Kidney (tissue), 14 donors: ENCODE data around the gene ADGRF3. TPM values are rescaled to one million over a fixed set of nuclear protein-coding genes. Genes with fewer than 3 reads are reported as not detected.

Experiments used
- DNase-seq, 5 donors: peaks; one replicate each; pipeline ENCODE4 v3.0.0-alpha.2; 2013 to 2020
- FAIRE-seq: peaks from 2 replicates; lab custom pipeline; 2012; peaks lifted over from hg19 to GRCh38; lab: Jason Lieb, UNC
- H3K27ac ChIP-seq, 2 donors: one replicate each; pipeline ENCODE4 v1.7.0; 2013; ENCODE audit warnings: low read depth in 2 of 2, low read length in 2 of 2, inconsistent platforms in 1 of 2
- H3K27me3 ChIP-seq: one replicate; pipeline ENCODE4 v1.7.1; 2013; ENCODE audit warnings: low read length, inconsistent platforms; ENCODE audit not compliant: control insufficient read depth, insufficient read depth
- H3K36me3 ChIP-seq, 3 donors: one replicate each; pipeline versions ENCODE4 v1.7.0 to v1.7.1; 2013; ENCODE audit warnings: low read length in 3 of 3, control low read depth in 1 of 3, inconsistent platforms in 1 of 3; ENCODE audit not compliant: insufficient read depth in 3 of 3, control insufficient read depth in 2 of 3
- H3K4me1 ChIP-seq, 3 donors: one replicate each; pipeline versions ENCODE4 v1.7.0 to v1.7.1; 2013; ENCODE audit warnings: low read length in 3 of 3, inconsistent platforms in 1 of 3, low read depth in 1 of 3; ENCODE audit not compliant: control insufficient read depth in 2 of 3, insufficient read depth in 2 of 3
- H3K4me3 ChIP-seq, 3 donors: one replicate each; pipeline versions ENCODE4 v1.7.0 to v1.8.1; 2013; ENCODE audit warnings: low read length in 3 of 3, control low read depth in 1 of 3, inconsistent platforms in 1 of 3
- H3K9ac ChIP-seq, 3 donors: one replicate each; pipeline versions ENCODE4 v1.7.0 to v1.7.1; 2013; ENCODE audit warnings: low read length in 3 of 3, control low read depth in 1 of 3, inconsistent platforms in 1 of 3
- H3K9me3 ChIP-seq, 3 donors: one replicate each; pipeline versions ENCODE4 v1.7.0 to v1.7.1; 2013; ENCODE audit warnings: low read length in 3 of 3, control low read depth in 1 of 3, inconsistent platforms in 1 of 3; ENCODE audit not compliant: control insufficient read depth in 2 of 3, insufficient read depth in 1 of 3
- CTCF ChIP-seq: IDR thresholded peaks from 3 replicates; pipeline ENCODE4 v1.5.1; 2012; ENCODE audit warnings: mild to moderate bottlenecking, moderate library complexity, borderline replicate concordance; ENCODE audit not compliant: insufficient read depth; ENCODE audit errors: extremely low read depth
- intact Hi-C: fragments of 100-400 bp; cut with DNase I; formaldehyde crosslinking; loops from one replicate; pipeline ENCODE4 v1.11.1; 2022
- polyA plus RNA-seq: library from polyadenylated mRNA; stranded (reverse); fragments of 350-450 nt; fragmentation: Illumina TruSeq; extraction: RNeasy Lipid Tissue Mini Kit (QIAGEN cat#74804); gene quantifications from one replicate; pipeline ENCODE4 v1.2.3, GENCODE V29; 2014; ENCODE audit warnings: low read depth, low replicate concordance; ENCODE audit not compliant: insufficient read depth
- total RNA-seq: library from RNA; stranded (reverse); fragmentation: NEBNext Ultra II Directional; extraction: Animal tissue kit (Norgen Biotek cat#: 25700); gene quantifications from one replicate; pipeline ENCODE4 v1.2.1, GENCODE V29; 2021
- donor health status: control.
- donor health status: control.
- donor health status: control.
- donor health status: control.
- donor health status: control.
- donor health status: DM: yes; HTN: yes; CAD: no.
- donor health status: Normal renal cell carcinoma (clear cell type).

The ADGRF3 gene
- total and polyA plus RNA-seq, 2 donors from 2014 or later, result 0.94 to 1.8 TPM

- Histone ChIP-seq H3K9me3 (no peaks in the 10 kb centered on the region), H3K27ac (no peak overlapping the region), H3K9ac (no peak overlapping the region), H3K4me3 (no peak overlapping the region), H3K36me3 (no peaks in the 10 kb centered on the region), H3K27me3 (no peaks in the 10 kb centered on the region), H3K4me1 (peaks cover 0 to 3% (median 0%) of the 10 kb centered on the region in 3 donors)
- DNase-seq, result peak in 2 of 5 donors; percentile 24 to 31
- intact Hi-C loops, result no loop called here
- no peak for FAIRE-seq
- no peak for TF ChIP-seq CTCF
Measured at GRCh38 chr2:26318950-26319349, 27.6 kb downstream of the ADGRF3 start.

GRCh38 chr2:26317377-26318105 is 29.0 kb downstream of the ADGRF3 start:
- peaks cover 0 to 3% (median 0%) of the 10 kb centered on the region in 3 donors for H3K4me1 ChIP-seq
- intact Hi-C loops, result no loop called here
- FAIRE-seq, result no peak

GRCh38 chr2:26316845-26317244 is 29.7 kb downstream of the ADGRF3 start:
- FAIRE-seq (no peak), DNase-seq (no peak)
- no peak for TF ChIP-seq CTCF
- Histone ChIP-seq H3K27me3 (no peaks in the 10 kb centered on the region), H3K9ac (peak overlapping the region in 1 of 3 donors; percentile 7), H3K36me3 (no peaks in the 10 kb centered on the region), H3K4me1 (peaks cover 0 to 3% (median 0%) of the 10 kb centered on the region in 3 donors), H3K9me3 (no peaks in the 10 kb centered on the region), H3K27ac (no peak overlapping the region), H3K4me3 (no peak overlapping the region)
- intact Hi-C loops, result no loop called here

More at GRCh38 chr2:26317377-26318105, 29.0 kb downstream of the ADGRF3 start:
- peak overlapping the region in 1 of 2 donors; percentile 22 for H3K27ac ChIP-seq
- TF ChIP-seq CTCF, result no peak
- H3K27me3 ChIP-seq, result no peaks in the 10 kb centered on the region
- H3K9me3 ChIP-seq, result no peaks in the 10 kb centered on the region
- DNase-seq, result peak in 2 of 5 donors; percentile 9 to 46
- no peak overlapping the region for H3K4me3 ChIP-seq
- H3K9ac ChIP-seq, result no peak overlapping the region
- H3K36me3 ChIP-seq, result no peaks in the 10 kb centered on the region
